Gastrocnemius medialis (tissue), 4 donors: ENCODE data around the gene FCHSD2.
A peak's percentile ranks its signal among the peaks of the same experiment; 100 is the strongest.

Experiments
- CTCF ChIP-seq, 5 experiments: fragments of 450-650 bp in 3 of 5; fragments of 200-600 bp in 2 of 5; sonication (generic) in 2 of 5; IDR thresholded peaks in 4 of 5; conservative IDR thresholded peaks in 1 of 5; 1 replicate in 4 of 5; 2 replicates in 1 of 5; pipeline ENCODE4 v1.5.1; 2016 to 2019; ENCODE audit warnings: antibody characterized with exemption in 5 of 5, mild to moderate bottlenecking in 3 of 5, moderate library complexity in 3 of 5
- POLR2A ChIP-seq, 2 donors: fragments of 450-650 bp; IDR thresholded peaks; one replicate each; pipeline ENCODE4 v1.6.1; 2017; ENCODE audit warnings: antibody characterized with exemption in 2 of 2, mild to moderate bottlenecking in 2 of 2, moderate library complexity in 2 of 2

GRCh38 chr11:72821920-72822799 is 320.0 kb downstream of the FCHSD2 start:
- TF ChIP-seq CTCF (IDR thresholded peaks at IDR 0.05 in 4 of 5, conservative IDR thresholded peaks at IDR 0.05 in 1 of 5) (peak in 3 of 5 experiments; percentile 31 to 49 (median 42)), POLR2A (IDR thresholded peaks at IDR 0.05) (peak; percentile 54 to 68)
